ENCODE measurements around the gene PIWIL1.

GRCh38 chr12:130414381-130414780 is 76.7 kb downstream of the PIWIL1 start:
- no peak for TF ChIP-seq POLR2A (IDR thresholded peaks at IDR 0.05)
- TF ChIP-seq CTCF (IDR thresholded peaks at IDR 0.05) = no peak
